KOPT-K1 (cell line): ENCODE data around the gene COQ3.

Experiments
- H3K27ac ChIP-seq: fragments of 200-600 bp; sonication (generic); 2 replicates; pipeline ENCODE4 v1.5.1; 2016; ENCODE audit warnings: antibody characterized with exemption, mild to moderate bottlenecking, low read depth, low read length; ENCODE audit not compliant: poor library complexity, severe bottlenecking
- H3K36me3 ChIP-seq: fragments of 200-600 bp; sonication (generic); 2 replicates; pipeline ENCODE4 v1.5.1; 2017; ENCODE audit warnings: antibody characterized with exemption, mild to moderate bottlenecking, low read length, moderate library complexity; ENCODE audit not compliant: insufficient read depth
- H3K9me3 ChIP-seq: fragments of 200-600 bp; sonication (generic); 2 replicates; pipeline ENCODE4 v1.5.1; 2017; ENCODE audit warnings: antibody characterized with exemption, low read length, mild to moderate bottlenecking; ENCODE audit not compliant: insufficient read depth, poor library complexity, severe bottlenecking

The COQ3 gene

DNA sequence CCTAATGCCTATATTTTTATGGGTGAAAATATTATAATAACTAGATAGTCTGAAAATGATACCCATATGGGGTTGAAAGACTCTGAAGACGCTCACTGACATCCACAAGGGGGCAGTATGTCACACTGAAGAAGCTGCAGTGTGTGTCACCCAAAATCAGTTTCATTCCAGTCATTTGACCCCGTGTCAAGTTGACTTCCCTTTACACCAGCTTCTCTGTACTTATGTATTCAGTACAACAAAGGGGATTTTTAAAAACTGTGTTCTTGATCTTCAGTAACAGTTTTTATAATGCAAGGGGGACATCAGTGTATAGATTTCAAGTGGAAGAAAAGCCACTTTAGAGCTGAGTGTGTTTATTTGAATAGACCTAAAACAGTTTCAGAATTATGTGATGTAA, 63.8 kb downstream of the COQ3 start:
- H3K36me3 ChIP-seq: no peaks in the 10 kb centered on the region
- no peak overlapping the region for H3K27ac ChIP-seq
- no peaks in the 10 kb centered on the region for H3K9me3 ChIP-seq

DNA sequence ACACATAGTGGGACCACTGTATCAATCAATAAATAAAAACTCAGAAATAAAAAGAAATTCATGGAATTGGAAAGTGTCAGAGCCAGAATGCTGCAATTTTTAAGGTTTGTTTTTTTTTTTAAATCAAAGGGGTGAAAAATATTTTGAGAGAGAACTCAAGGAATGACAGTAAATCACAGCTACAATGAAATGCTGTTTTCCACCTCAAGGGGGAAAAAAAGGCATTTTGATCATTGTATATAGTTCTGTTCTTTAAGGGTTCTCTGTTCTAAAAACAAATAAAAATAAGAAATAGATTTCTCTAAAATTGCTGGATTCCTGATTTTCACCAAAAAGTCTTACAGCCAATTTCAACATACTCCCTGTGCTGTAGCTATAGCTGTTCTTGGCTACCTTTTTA, 69.0 kb downstream of the COQ3 start:
- Histone ChIP-seq H3K9me3 (no peaks in the 10 kb centered on the region), H3K36me3 (no peaks in the 10 kb centered on the region), H3K27ac (no peak overlapping the region)
